Breast epithelium (tissue), 3 donors: ENCODE data around the gene CMTM3.

Experiments used
- CTCF ChIP-seq, 3 donors: fragments of 450-650 bp; IDR thresholded peaks; one replicate each; pipeline ENCODE4 v1.5.1; 2016 to 2017; ENCODE audit warnings: antibody characterized with exemption in 3 of 3, mild to moderate bottlenecking in 3 of 3, moderate library complexity in 3 of 3
- POLR2A ChIP-seq: fragments of 450-650 bp; IDR thresholded peaks from one replicate; pipeline ENCODE4 v1.6.1; 2016; ENCODE audit warnings: antibody characterized with exemption, mild to moderate bottlenecking, moderate library complexity

GRCh38 chr16:66568355-66568754 is 36.1 kb upstream of the CMTM3 start:
- TF ChIP-seq CTCF (IDR thresholded peaks at IDR 0.05), result no peak
- no peak for TF ChIP-seq POLR2A
